PC-3 (cell line): ENCODE results near the gene ZNF778. TPM values are rescaled to one million over a fixed set of nuclear protein-coding genes. Genes with fewer than 3 reads are reported as not detected.
A peak's percentile ranks its signal among the peaks of the same experiment; 100 is the strongest.

Source experiments
- ATAC-seq: fragments of 200-7000 bp; cut with Tn5 transposase; 2 replicates; pipeline ENCODE4 v1.9.1; 2020; ENCODE audit warnings: mild to moderate bottlenecking, moderate library complexity
- BruUV-seq: library from RNA; stranded (reverse); fragments of 400-500 nt; replicated peaks from 2 replicates; lab custom pipeline; 2021; lab: Mats Ljungman, UMichigan
- CTCF ChIA-PET: fragments of 300-600 bp; sonication (Branson Sonifier 250); formaldehyde crosslinking; loops from one replicate; lab custom pipeline; 2022; ENCODE audit warnings: antibody characterized with exemption; lab: Charles Lee
- POLR2A ChIA-PET: fragments of 300-600 bp; sonication (Branson Sonifier 250); formaldehyde crosslinking; loops from one replicate; lab custom pipeline; 2022; ENCODE audit warnings: antibody characterized with exemption; ENCODE audit not compliant: unreplicated experiment; lab: Charles Lee
- DNase-seq: peaks from one replicate; pipeline ENCODE4 v3.0.0-alpha.2; 2015
- H2AFZ ChIP-seq: fragments of 300-600 bp; sonication (generic); 2 replicates; pipeline ENCODE4 v1.6.0; 2016; ENCODE audit warnings: antibody characterized with exemption, low read length
- H3F3A ChIP-seq: fragments of 300-600 bp; sonication (generic); one replicate; pipeline ENCODE4 v1.6.0; 2017; ENCODE audit warnings: antibody characterized with exemption, low read length, control low read depth, mild to moderate bottlenecking; ENCODE audit not compliant: unreplicated experiment
- H3K27ac ChIP-seq: fragments of 300-600 bp; sonication (generic); 2 replicates; pipeline ENCODE4 v1.5.1; 2016; ENCODE audit warnings: mild to moderate bottlenecking, low read length
- H3K27me3 ChIP-seq: fragments of 300-600 bp; sonication (generic); 2 replicates; pipeline ENCODE4 v1.6.1; 2016; ENCODE audit warnings: low read length, mixed read lengths
- H3K36me3 ChIP-seq: fragments of 300-600 bp; sonication (generic); 2 replicates; pipeline ENCODE4 v1.6.1; 2016; ENCODE audit warnings: low read depth, mixed run types, low read length, mixed read lengths
- H3K4me1 ChIP-seq: fragments of 300-600 bp; sonication (generic); 2 replicates; pipeline ENCODE4 v1.5.1; 2016; ENCODE audit warnings: low read length; ENCODE audit not compliant: insufficient read depth
- H3K4me2 ChIP-seq: fragments of 300-600 bp; sonication (generic); 2 replicates; pipeline ENCODE4 v1.6.0; 2016; ENCODE audit warnings: low read length
- H3K4me3 ChIP-seq: fragments of 300-600 bp; sonication (generic); 2 replicates; pipeline ENCODE4 v1.5.1; 2016; ENCODE audit warnings: mild to moderate bottlenecking, low read length, mixed read lengths
- H3K79me2 ChIP-seq: fragments of 300-600 bp; sonication (generic); 2 replicates; pipeline ENCODE4 v1.6.1; 2017; ENCODE audit warnings: low read length, mixed read lengths
- H3K9ac ChIP-seq: fragments of 300-600 bp; sonication (generic); 2 replicates; pipeline ENCODE4 v1.6.0; 2016; ENCODE audit warnings: mild to moderate bottlenecking, low read length
- H3K9me2 ChIP-seq: fragments of 300-600 bp; sonication (generic); replicated peaks from 2 replicates; pipeline ENCODE4 v1.6.1; 2016; ENCODE audit warnings: mixed run types, low read length, mixed read lengths
- H3K9me3 ChIP-seq: fragments of 300-600 bp; sonication (generic); 2 replicates; pipeline ENCODE4 v1.6.1; 2016; ENCODE audit warnings: low read length, mixed read lengths
- H4K20me1 ChIP-seq: fragments of 300-600 bp; sonication (generic); 2 replicates; pipeline ENCODE4 v1.6.1; 2016; ENCODE audit warnings: low read length, mixed read lengths
- EZH2 ChIP-seq: fragments of 300-600 bp; sonication (generic); IDR thresholded peaks from one replicate; pipeline ENCODE4 v1.6.1; 2017; ENCODE audit warnings: antibody characterized with exemption, mild to moderate bottlenecking, low read length; ENCODE audit not compliant: unreplicated experiment
- EZH2phosphoT487 ChIP-seq: fragments of 300-600 bp; sonication (generic); IDR thresholded peaks from 2 replicates; pipeline ENCODE4 v1.6.1; 2018; ENCODE audit warnings: mild to moderate bottlenecking, antibody characterized with exemption, low read length, borderline replicate concordance
- intact Hi-C: fragments of 100-400 bp; cut with micrococcal nuclease; formaldehyde crosslinking; loops from 2 replicates; pipeline ENCODE4 v1.9.0; 2023
- total RNA-seq: library from RNA; depleted of rRNA; stranded (reverse); fragments of >200 nt; gene quantifications from 2 replicates; pipeline ENCODE4 v1.2.3, GENCODE V29; 2014
- TF ChIP-seq, protein P1 (sequence below): fragments of 300-600 bp; sonication (generic); conservative IDR thresholded peaks from 2 replicates; pipeline ENCODE4 v1.5.1; 2017; ENCODE audit warnings: antibody characterized with exemption, low read depth, mild to moderate bottlenecking, low read length

The ZNF778 gene
- total RNA-seq, 1 experiment from 2014 or later, result 15.3 TPM

- TF ChIP-seq EZH2phosphoT487, result no peak
- TF ChIP-seq, protein P1, sequence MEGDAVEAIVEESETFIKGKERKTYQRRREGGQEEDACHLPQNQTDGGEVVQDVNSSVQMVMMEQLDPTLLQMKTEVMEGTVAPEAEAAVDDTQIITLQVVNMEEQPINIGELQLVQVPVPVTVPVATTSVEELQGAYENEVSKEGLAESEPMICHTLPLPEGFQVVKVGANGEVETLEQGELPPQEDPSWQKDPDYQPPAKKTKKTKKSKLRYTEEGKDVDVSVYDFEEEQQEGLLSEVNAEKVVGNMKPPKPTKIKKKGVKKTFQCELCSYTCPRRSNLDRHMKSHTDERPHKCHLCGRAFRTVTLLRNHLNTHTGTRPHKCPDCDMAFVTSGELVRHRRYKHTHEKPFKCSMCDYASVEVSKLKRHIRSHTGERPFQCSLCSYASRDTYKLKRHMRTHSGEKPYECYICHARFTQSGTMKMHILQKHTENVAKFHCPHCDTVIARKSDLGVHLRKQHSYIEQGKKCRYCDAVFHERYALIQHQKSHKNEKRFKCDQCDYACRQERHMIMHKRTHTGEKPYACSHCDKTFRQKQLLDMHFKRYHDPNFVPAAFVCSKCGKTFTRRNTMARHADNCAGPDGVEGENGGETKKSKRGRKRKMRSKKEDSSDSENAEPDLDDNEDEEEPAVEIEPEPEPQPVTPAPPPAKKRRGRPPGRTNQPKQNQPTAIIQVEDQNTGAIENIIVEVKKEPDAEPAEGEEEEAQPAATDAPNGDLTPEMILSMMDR, result no peak
- no peak for TF ChIP-seq EZH2
- peak; percentile 77 for DNase-seq
- H3K79me2 ChIP-seq, result peaks cover 18% of the 10 kb centered on the region
- 0 out of 2 replicates have a peak, but pooled peaks cover 6% of the 10 kb centered on the region for H3K4me1 ChIP-seq
- H3K4me2 ChIP-seq, result peak overlapping the region; percentile 77
- peak; percentile 91 for ATAC-seq
- BruUV-seq, result no TSS peak
- H3K9me3 ChIP-seq, result no peaks in the 10 kb centered on the region
- H3K36me3 ChIP-seq, result no peaks in the 10 kb centered on the region
- CTCF ChIA-PET, result no interaction called here
- H4K20me1 ChIP-seq, result 0 out of 2 replicates have a peak, but pooled peaks cover 8% of the 10 kb centered on the region
- intact Hi-C loops, result loop anchor here (1.0 kb wide), 1 partner anchor 8 kb away; no protein-coding TSS in a partner anchor
- H3K27me3 ChIP-seq, result 0 out of 2 replicates have a peak, but pooled peaks cover 4% of the 10 kb centered on the region
- no peak overlapping the region for H3K9ac ChIP-seq
- H3F3A ChIP-seq, result no peaks in the 10 kb centered on the region
- no peak overlapping the region for H3K27ac ChIP-seq
- peak overlapping the region; percentile 22; the same call in 1 of the 2 replicates for H2AFZ ChIP-seq
- peak overlapping the region; percentile 74 for H3K4me3 ChIP-seq
- no peaks in the 10 kb centered on the region for H3K9me2 ChIP-seq
- POLR2A ChIA-PET, result no interaction called here
These were observed 15.8 kb upstream of the ZNF778 start for GRCh38 chr16:89201439-89202377.

- Histone ChIP-seq H4K20me1 (0 out of 2 replicates have a peak, but pooled peaks cover 8% of the 10 kb centered on the region), H3K79me2 (peaks cover 21% of the 10 kb centered on the region), H3K9me3 (no peaks in the 10 kb centered on the region), H3K4me2 (peak overlapping the region; percentile 77), H3F3A (no peaks in the 10 kb centered on the region), H3K4me1 (0 out of 2 replicates have a peak, but pooled peaks cover 6% of the 10 kb centered on the region), H3K36me3 (no peaks in the 10 kb centered on the region), H3K4me3 (peak overlapping the region; percentile 74), H3K27ac (no peak overlapping the region), H2AFZ (peak overlapping the region; percentile 22; the same call in 1 of the 2 replicates), H3K9me2 (no peaks in the 10 kb centered on the region), H3K27me3 (0 out of 2 replicates have a peak, but pooled peaks cover 4% of the 10 kb centered on the region), H3K9ac (0 out of 2 replicates have a peak overlapping the region, but pooled peaks have one; percentile 12)
- CTCF ChIA-PET, result no interaction called here
- 0 out of 2 replicates have a peak, but pooled peaks have one; percentile 3 for ATAC-seq
- no peak for TF ChIP-seq EZH2
- TF ChIP-seq EZH2phosphoT487, result no peak
- TF ChIP-seq, protein P1, result no peak
- no peak for DNase-seq
- intact Hi-C loops, result no loop called here
- POLR2A ChIA-PET, result no interaction called here
- no TSS peak for BruUV-seq
These were observed 14.9 kb upstream of the ZNF778 start for GRCh38 chr16:89202422-89203215.
